DND-41 (cell line): Measurements from ENCODE around the gene STAU1.

Source experiments
- CTCF ChIP-seq: IDR thresholded peaks from 2 replicates; pipeline ENCODE4 v1.5.1; 2012; ENCODE audit warnings: borderline replicate concordance, low read length, moderate library complexity, mild to moderate bottlenecking; ENCODE audit not compliant: poor library complexity, severe bottlenecking; ENCODE audit errors: extremely low read depth
- EZH2 ChIP-seq: IDR thresholded peaks from 3 replicates; pipeline ENCODE4 v1.6.1; 2012; ENCODE audit warnings: borderline replicate concordance, low read depth, mild to moderate bottlenecking, moderate library complexity, low read length, inconsistent platforms; ENCODE audit not compliant: severe bottlenecking

- no peak for TF ChIP-seq CTCF
- no peak for TF ChIP-seq EZH2
Measured at GRCh38 chr20:49219091-49219923, 31.2 kb upstream of the STAU1 start, which contains the start of gene DDX27.
